Activated CD4-positive, alpha-beta T cell treated with anti-CD3 and anti-CD28 coated beads for 1 hour (primary cell): ENCODE results near the gene TMEM143.

Experiments used
- DNase-seq: peaks from one replicate; pipeline ENCODE4 v3.0.0-alpha.2; 2020

TMEM143 gene

GRCh38 chr19:48354332-48354992 lies 9.3 kb downstream of the TMEM143 start:
- DNase-seq = no peak

- no peak for DNase-seq
These were observed 10.1 kb downstream of the TMEM143 start for GRCh38 chr19:48353677-48354076.

GRCh38 chr19:48351341-48351752 lies 12.4 kb downstream of the TMEM143 start:
- DNase-seq = peak; percentile 70

- DNase-seq = no peak
These were observed 12.9 kb downstream of the TMEM143 start for GRCh38 chr19:48350856-48351255.

GRCh38 chr19:48348737-48349136 lies 15.0 kb downstream of the TMEM143 start:
- DNase-seq = no peak

GRCh38 chr19:48348045-48348444 lies 15.7 kb downstream of the TMEM143 start:
- no peak for DNase-seq

- no peak for DNase-seq
These were observed 17.5 kb downstream of the TMEM143 start for GRCh38 chr19:48346191-48346590.

DNA sequence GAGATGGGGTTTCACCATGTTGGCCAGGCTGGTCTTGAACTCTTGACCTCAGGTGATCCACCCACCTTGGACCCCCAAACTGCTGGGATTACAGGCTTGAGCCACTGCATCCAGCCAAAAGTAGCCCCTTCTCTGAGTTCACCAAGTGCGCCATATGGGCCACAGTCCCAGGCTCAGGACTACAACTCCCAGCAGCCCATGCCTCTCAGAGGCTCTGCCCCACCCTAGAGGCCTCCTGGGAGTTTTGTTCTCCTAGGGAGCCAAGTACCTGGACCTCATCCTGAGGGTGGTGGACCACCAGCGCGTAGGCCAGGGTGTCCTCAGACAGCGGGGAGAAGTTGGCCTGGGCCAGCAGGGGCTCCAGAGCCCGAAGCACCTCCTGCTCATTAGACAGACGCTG lies 18.8 kb downstream of the TMEM143 start:
- DNase-seq = no peak

- DNase-seq = no peak
These were observed 20.7 kb downstream of the TMEM143 start for GRCh38 chr19:48342841-48343540.

DNA sequence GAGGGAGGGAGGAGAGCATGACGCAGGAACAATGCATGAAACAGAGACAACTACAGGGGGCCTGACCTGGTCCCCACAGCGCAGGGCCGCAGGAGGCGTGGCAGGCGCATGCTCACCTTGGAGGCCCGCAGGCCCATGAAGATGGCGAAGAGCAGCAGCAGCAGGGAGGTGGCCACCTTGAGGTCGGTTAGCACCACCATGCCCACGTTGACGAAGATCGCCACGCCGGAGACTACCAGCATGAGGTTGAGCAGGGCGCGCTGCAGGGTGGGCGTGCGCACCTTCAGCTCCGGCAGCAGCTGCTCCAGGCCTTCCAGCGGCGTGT lies 21.4 kb downstream of the TMEM143 start:
- no peak for DNase-seq

- no peak for DNase-seq
These were observed 22.0 kb downstream of the TMEM143 start for GRCh38 chr19:48341515-48342413.

- no peak for DNase-seq
These were observed 22.7 kb downstream of the TMEM143 start for GRCh38 chr19:48340995-48341394.

DNA sequence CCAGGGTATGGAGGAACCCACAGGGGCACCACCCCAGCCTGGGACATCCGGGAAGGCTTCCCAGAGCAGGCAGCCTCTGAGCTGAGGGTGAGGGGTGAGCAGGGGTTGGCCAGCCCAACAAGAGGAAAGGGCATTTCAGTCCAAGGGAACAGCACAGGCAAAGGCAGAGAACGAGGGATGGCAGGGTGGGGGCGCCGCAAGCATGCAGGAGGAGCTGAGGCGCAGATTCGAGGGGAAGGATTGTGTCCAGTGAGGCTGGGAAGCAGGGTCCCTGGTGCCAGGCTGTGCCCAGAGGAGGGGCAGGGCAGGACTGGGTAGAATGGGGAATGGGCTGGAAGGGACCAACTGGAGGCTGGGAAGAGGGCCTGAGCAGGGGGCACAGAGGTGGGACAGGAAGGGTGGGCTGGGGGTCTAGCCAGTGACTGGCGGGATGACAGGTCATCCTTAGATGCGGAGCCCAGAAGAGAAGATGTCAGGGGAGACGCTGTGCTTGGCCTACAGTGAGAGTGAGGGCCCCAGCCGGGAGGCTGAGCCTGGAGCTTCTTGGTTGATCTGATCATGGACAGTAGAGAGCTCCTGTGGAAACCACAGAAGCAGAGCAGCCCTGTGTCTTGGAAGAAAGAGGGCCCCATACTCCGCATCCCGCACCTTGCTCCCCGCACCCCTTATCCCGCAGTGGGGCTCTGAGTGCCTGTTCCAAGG lies 24.8 kb downstream of the TMEM143 start:
- DNase-seq = no peak

DNA sequence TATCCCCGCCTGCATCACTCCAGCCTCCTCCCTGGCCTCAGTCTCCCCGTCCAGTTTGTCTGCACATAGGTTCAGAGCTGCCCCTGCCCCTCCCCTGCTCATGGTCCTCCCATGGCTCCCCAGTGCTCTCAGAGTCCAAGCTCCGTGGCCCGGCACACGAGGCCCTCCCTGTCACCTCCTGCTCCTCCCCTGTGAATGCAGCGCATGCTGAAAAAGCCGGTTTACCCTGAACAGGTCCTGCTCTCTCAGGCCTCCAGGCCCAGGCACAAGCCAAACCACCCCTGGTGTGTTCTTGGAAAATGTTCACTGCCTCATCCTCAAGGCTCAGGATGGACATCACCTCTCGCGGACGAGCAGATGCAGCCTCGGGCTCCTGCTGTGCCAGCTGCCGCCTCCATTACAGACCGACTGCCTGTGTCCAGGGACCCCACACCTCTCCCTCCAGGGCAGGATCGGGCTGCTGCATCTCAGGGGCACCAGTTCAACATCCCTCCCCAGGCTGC lies 25.4 kb downstream of the TMEM143 start:
- no peak for DNase-seq

DNA sequence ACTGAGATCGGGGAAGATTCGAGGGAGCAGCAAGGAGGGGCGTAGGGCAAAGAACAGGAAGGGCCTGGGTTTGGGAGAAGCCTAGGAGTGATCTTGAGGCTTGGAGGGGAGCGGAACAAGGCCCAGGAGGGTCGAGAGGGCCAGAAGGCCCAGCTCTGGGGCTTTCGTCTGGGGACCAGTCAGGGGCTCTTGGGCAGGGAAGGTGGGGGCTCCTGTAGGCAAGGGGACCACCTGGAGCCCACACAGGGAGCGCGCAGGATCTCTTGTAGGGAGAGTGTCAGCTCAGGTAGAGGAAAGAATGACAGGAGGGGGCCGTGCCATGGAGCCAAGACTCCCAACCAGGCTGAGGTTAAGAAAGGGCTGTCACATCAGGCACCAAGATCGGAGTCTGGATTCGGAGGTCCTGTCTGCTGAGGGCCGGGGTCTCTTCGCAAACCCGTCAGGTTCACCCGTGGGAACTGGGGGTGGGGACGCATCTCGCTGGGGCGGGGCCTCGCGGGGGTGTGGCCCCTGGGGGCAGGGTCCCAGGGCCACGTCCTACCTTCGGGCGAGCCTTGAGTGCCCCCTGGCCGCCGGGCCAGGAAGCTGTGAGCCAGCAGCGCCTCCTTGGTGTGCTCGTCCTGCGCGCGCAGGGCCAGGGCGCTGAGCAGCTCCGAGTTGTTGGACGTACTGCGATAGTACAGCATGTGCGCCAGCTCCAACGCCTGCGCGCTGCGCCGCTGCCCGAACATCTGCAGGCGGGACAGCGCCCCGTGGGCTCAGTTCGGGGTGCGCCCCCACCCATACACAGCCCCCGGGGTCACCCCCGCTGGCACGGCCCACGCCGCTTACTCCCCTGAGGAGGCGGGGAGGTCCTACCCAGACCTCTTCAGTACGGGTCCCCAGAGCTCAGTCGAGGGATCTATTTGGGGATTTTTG lies 30.0 kb downstream of the TMEM143 start:
- DNase-seq = peak; percentile 91

DNA sequence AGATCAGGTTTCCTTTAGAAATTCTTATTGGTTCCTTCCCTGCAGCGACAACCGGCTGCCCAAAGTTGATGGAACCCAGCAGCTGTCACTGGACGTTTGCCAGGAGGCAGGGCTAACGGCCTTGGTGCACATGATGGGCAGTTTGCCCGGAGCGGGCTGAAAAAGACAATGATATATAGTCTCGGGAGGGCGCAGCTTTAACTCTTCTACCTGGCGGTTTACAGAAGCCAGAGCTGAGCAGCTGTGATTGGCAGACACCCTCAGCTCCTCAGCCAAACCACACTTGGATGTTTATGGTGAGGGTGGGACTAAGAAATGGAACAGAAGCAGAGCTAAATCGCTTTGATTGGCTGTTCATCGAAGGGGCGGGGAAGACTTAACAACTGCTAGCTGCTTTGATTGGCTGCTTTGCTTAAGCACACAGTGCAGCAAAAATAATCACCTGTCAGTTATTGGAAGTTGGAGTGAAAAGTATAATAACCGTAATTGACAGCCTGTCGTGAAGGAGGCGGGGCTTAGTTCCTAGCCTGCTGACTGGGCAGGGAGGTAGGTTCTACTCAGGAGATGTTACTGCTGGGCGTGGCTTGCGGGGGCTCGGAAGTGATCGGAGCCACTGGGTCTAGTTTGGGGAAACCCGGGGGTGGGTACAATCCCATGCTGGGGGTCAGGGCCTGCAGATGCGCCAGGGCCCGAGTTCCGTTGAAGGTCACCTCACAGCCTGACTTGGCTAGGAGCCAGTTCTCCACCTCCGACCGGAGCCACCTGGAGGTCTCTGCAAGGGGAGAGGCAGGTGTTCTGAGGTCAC lies 30.9 kb downstream of the TMEM143 start:
- peak; percentile 89 for DNase-seq

- DNase-seq = no peak
These were observed 31.4 kb downstream of the TMEM143 start for GRCh38 chr19:48332351-48332661.

GRCh38 chr19:48330012-48330681 lies 33.6 kb downstream of the TMEM143 start:
- DNase-seq = peak; percentile 76

- no peak for DNase-seq
These were observed 34.4 kb downstream of the TMEM143 start for GRCh38 chr19:48329167-48329891.
